Suppressor macrophage (primary cell): ENCODE data around the gene HHATL.

Source experiments
- DNase-seq, 4 experiments: peaks; one replicate each; pipeline ENCODE4 v3.0.0-alpha.2; 2020 to 2022

HHATL gene

GRCh38 chr3:42697289-42698051 lies 5.1 kb downstream of the HHATL start:
- DNase-seq = no peak

GRCh38 chr3:42696356-42697288 lies 6.0 kb downstream of the HHATL start:
- no peak for DNase-seq

- no peak for DNase-seq
Measured at GRCh38 chr3:42694366-42694765, 8.2 kb downstream of the HHATL start.

- no peak for DNase-seq
Measured at GRCh38 chr3:42693530-42693930, 9.1 kb downstream of the HHATL start.

- no peak for DNase-seq
Measured at GRCh38 chr3:42692667-42693529, 9.7 kb downstream of the HHATL start.

- no peak for DNase-seq
Measured at GRCh38 chr3:42691816-42692666, 10.6 kb downstream of the HHATL start.

GRCh38 chr3:42690766-42691680 lies 11.6 kb downstream of the HHATL start:
- no peak for DNase-seq

- no peak for DNase-seq
Measured at GRCh38 chr3:42690191-42690590, 12.4 kb downstream of the HHATL start.

GRCh38 chr3:42689421-42690014 lies 13.1 kb downstream of the HHATL start:
- DNase-seq = no peak

- DNase-seq = no peak
Measured at GRCh38 chr3:42688487-42689420, 13.8 kb downstream of the HHATL start.

GRCh38 chr3:42688016-42688415 lies 14.6 kb downstream of the HHATL start:
- no peak for DNase-seq

- DNase-seq = no peak
Measured at GRCh38 chr3:42686832-42687650, 15.6 kb downstream of the HHATL start.

GRCh38 chr3:42685891-42686820 lies 16.4 kb downstream of the HHATL start:
- DNase-seq = peak in 2 of 4 experiments; percentile 21 to 37

GRCh38 chr3:42685363-42685881 lies 17.2 kb downstream of the HHATL start, which contains the start of gene KLHL40:
Gene KLHL40 (plus strand): TSS chr3:42685537. CDS start chr3:42685619, 82 bp downstream.
- no peak for DNase-seq

GRCh38 chr3:42684632-42685362 lies 17.8 kb downstream of the HHATL start:
- DNase-seq = peak in 1 of 4 experiments; percentile 26
